Activated B cell treated with CpG ODN at 0.5 μM for 24 hours (primary cell): ENCODE results near the gene UCN2. TPM values are rescaled to one million over a fixed set of nuclear protein-coding genes. Genes with fewer than 3 reads are reported as not detected.

Source experiments
- ATAC-seq: fragments of 200-7000 bp; cut with Tn5 transposase; one replicate; pipeline ENCODE4 v1.10.0; 2021; ENCODE audit warnings: low read depth, mild to moderate bottlenecking, moderate library complexity
- CTCF ChIA-PET: fragments of 350-600 bp; sonication (Branson Sonifier 250); formaldehyde crosslinking; loops from one replicate; lab custom pipeline; 2021; ENCODE audit warnings: antibody characterized with exemption; lab: Charles Lee
- POLR2A ChIA-PET: fragments of 350-600 bp; sonication (Branson Sonifier 250); formaldehyde crosslinking; loops from one replicate; lab custom pipeline; 2021; ENCODE audit warnings: antibody characterized with exemption; lab: Charles Lee
- DNase-seq: peaks from one replicate; pipeline ENCODE4 v3.0.0; 2022
- H3K27ac Mint-ChIP-seq: one replicate; pipeline ENCODE4 v1.8.0; 2020; ENCODE audit warnings: mixed read lengths
- H3K27me3 Mint-ChIP-seq: one replicate; pipeline ENCODE4 v1.8.0; 2021; ENCODE audit warnings: mixed read lengths
- H3K36me3 Mint-ChIP-seq: one replicate; pipeline ENCODE4 v1.8.0; 2021; ENCODE audit warnings: low read depth, mixed read lengths
- H3K4me1 Mint-ChIP-seq: one replicate; pipeline ENCODE4 v1.8.0; 2021; ENCODE audit warnings: mixed read lengths
- H3K4me3 Mint-ChIP-seq: one replicate; pipeline ENCODE4 v1.8.0; 2020; ENCODE audit warnings: mild to moderate bottlenecking, mixed read lengths
- H3K9me3 Mint-ChIP-seq: one replicate; pipeline ENCODE4 v1.8.0; 2020; ENCODE audit warnings: mixed read lengths
- CTCF ChIP-seq: fragments of 200-600 bp; IDR thresholded peaks from one replicate; pipeline ENCODE4 v1.8.0; 2022; ENCODE audit warnings: antibody characterized with exemption, mild to moderate bottlenecking
- intact Hi-C: fragments of 100-400 bp; cut with micrococcal nuclease; formaldehyde crosslinking; loops from one replicate; pipeline ENCODE4 v1.15.1; 2024
- total RNA-seq: library from RNA; stranded (reverse); gene quantifications from 2 replicates; pipeline ENCODE4 v1.2.3, GENCODE V29; 2022

UCN2 gene, protein sequence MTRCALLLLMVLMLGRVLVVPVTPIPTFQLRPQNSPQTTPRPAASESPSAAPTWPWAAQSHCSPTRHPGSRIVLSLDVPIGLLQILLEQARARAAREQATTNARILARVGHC
- total RNA-seq = not detected in 2 replicates

DNA sequence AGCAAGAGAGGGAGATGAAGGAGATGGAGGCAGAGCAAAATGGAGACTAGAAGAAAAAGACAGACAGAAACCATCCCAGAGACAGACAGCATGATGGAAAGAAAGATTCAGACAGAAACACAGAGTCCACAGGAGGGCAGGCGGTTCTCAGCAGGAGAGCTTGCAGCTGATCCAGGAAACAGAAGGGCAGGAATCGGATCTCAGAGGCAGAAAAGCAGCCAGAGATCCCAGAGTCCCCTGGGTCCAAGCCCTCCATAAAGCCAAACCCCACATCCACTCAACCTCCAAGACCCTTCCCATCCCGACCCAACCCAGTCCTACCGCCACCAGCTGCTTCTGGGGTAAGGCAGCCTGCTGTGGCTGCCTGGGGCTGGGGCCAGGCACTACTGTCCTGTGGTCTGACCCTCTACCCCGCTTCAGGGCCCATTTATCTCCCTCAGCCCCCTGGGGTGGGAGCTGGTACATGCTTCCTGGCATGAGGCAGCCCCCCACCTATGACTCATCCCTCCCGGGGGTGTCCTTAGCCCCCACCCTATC lies at the start of gene UCN2:
Gene UCN2 (minus strand): TSS at position 400 of the 537 bp plus-strand sequence. CDS start 657 bp downstream, outside the sequence.
- H3K4me1 Mint-ChIP-seq = peaks cover 17% of the 10 kb centered on the region
- H3K4me3 Mint-ChIP-seq = no peak within 1 kb of the TSS
- ATAC-seq = no peak
- CTCF ChIA-PET = no interaction called here
- no peak within 1 kb of the TSS for H3K27ac Mint-ChIP-seq
- no peaks in the 10 kb centered on the region for H3K36me3 Mint-ChIP-seq
- no peaks in the 10 kb centered on the region for H3K27me3 Mint-ChIP-seq
- intact Hi-C loops = no loop called here
- POLR2A ChIA-PET = interaction anchor here (0.6 kb wide), 1 partner anchor 328 kb away, joined by 7 read pairs; no protein-coding TSS in a partner anchor
- H3K9me3 Mint-ChIP-seq = no peaks in the 10 kb centered on the region
- TF ChIP-seq CTCF = no peak
- no peak for DNase-seq

GRCh38 chr3:48612309-48612708 lies 48.7 kb upstream of the UCN2 start:
- ATAC-seq = no peak
- ChIA-PET POLR2A (no interaction called here), CTCF (interaction anchor here (1.5 kb wide), 1 partner anchor 211 kb away, joined by 4 read pairs; no protein-coding TSS in a partner anchor)
- Mint-ChIP-seq H3K9me3 (peaks cover 2% of the 10 kb centered on the region), H3K27me3 (no peaks in the 10 kb centered on the region), H3K4me3 (no peak overlapping the region), H3K4me1 (peaks cover 18% of the 10 kb centered on the region), H3K36me3 (peaks cover 11% of the 10 kb centered on the region), H3K27ac (no peak overlapping the region)
- no peak for TF ChIP-seq CTCF
- intact Hi-C loops = no loop called here
- DNase-seq = no peak

DNA sequence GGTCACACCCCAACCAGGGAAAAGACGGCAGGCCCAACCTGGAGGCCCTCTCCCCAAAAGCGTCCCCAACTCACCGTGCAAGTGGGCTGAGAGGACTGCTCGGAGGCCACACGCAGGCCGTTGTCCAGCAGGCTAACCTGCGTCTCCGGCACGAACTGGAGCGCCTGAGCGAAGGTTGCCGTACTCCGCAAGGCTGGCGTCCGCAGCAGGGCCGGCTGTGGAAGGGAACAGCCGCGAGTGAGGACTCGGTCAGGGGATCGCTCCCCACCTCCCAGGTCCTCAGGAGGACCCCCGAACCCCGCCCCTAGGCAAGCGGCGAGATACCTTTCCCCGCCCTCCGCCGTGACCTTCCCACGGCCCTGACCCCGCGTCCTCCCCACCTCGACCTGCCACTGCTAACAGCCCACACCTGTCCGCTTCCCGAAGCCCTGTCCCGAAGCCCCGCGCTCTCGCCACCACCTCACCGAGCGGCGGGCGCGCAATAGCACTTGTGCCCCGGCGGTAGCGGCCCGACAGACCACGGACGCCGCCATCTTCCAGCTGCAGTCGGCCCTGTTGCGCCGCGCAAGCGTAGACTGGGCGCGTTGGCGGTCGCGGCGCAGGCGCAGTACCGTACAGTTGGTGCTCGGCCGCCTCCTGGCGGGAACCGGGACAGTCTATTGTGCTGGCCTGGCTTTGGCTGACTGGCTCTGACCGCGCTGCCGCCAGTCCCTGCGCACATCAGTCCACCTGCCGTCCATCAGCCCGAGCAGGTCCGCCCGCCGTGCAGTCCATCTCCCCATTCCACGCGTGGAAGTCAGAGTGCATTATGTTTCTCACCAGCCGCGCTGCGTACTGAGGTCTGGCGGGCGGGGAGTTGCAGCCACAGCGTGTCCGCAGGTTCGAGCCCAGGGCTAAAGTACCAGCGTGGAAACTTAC lies 45.8 kb upstream of the UCN2 start, which contains the start of gene UQCRC1:
Gene UQCRC1 (minus strand): TSS at position 559 of the 918 bp plus-strand sequence. CDS start 26 bp downstream, at position 533.
- intact Hi-C loops = loop anchor here (1.0 to 2.0 kb wide), 6 partner anchors 26 to 337 kb away; partner anchors contain the start of genes NCKIPSD and SLC26A6
- no peaks in the 10 kb centered on the region for H3K9me3 Mint-ChIP-seq
- peaks cover 18% of the 10 kb centered on the region for H3K4me1 Mint-ChIP-seq
- H3K27me3 Mint-ChIP-seq = no peaks in the 10 kb centered on the region
- POLR2A ChIA-PET = interaction anchor here (1.0 to 2.2 kb wide), 5 partner anchors 26 to 136 kb away, joined by 3 to 12 read pairs (median 3); partner anchors contain the start of genes IP6K2, PFKFB4 and SLC26A6
- ATAC-seq (peak; percentile 99), DNase-seq (peak; percentile 89)
- no peak for TF ChIP-seq CTCF
- CTCF ChIA-PET = interaction anchor here (0.6 to 1.5 kb wide), 2 partner anchors 60 to 209 kb away, joined by 3 to 4 read pairs; no protein-coding TSS in a partner anchor
- peak within 1 kb of the TSS; percentile 98 for H3K4me3 Mint-ChIP-seq
- peaks cover 32% of the 10 kb centered on the region for H3K36me3 Mint-ChIP-seq
- peak within 1 kb of the TSS; percentile 93 for H3K27ac Mint-ChIP-seq

DNA sequence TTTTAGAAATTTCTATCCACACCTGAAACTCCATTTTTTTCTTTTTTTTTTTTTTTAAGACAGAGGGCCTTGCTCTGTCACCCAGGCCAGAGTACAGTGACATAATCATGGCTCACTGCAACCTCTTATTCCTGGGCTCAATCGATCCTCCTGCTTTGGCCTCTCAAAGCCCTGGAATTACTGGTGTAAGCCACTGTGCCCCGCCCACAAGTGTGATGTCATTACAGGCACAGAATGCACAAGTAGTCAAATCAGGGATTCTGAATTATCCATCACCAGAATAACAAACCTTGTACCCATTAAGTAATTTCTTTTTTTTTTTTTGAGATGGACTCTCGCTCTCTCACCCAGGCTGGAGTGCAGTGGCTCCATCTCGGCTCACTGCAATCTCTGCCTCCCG lies 43.9 kb upstream of the UCN2 start:
- intact Hi-C loops = no loop called here
- CTCF ChIA-PET = no interaction called here
- POLR2A ChIA-PET = no interaction called here
- TF ChIP-seq CTCF = no peak
- peaks cover 18% of the 10 kb centered on the region for H3K4me1 Mint-ChIP-seq
- no peak overlapping the region for H3K4me3 Mint-ChIP-seq
- H3K36me3 Mint-ChIP-seq = peaks cover 49% of the 10 kb centered on the region
- no peak overlapping the region for H3K27ac Mint-ChIP-seq
- H3K27me3 Mint-ChIP-seq = no peaks in the 10 kb centered on the region
- H3K9me3 Mint-ChIP-seq = no peaks in the 10 kb centered on the region
- ATAC-seq (no peak), DNase-seq (no peak)
